Spinal cord (tissue), 10 donors: ENCODE results near the gene ALX4. TPM values are rescaled to one million over a fixed set of nuclear protein-coding genes. Genes with fewer than 3 reads are reported as not detected.

ENCODE experiments used
- DNase-seq, 6 donors: peaks; one replicate each; pipeline versions ENCODE4 v3.0.0 to v3.0.0-alpha.2; 2013 to 2015; ENCODE audit warnings: low spot score in 6 of 6, low read depth in 4 of 6
- H3K27ac ChIP-seq: one replicate; pipeline ENCODE4 v1.5.1; 2013; ENCODE audit warnings: low read depth, low read length, control low read depth
- H3K27me3 ChIP-seq: one replicate; pipeline ENCODE4 v1.6.1; 2013; ENCODE audit warnings: low read length; ENCODE audit not compliant: control insufficient read depth, insufficient read depth
- H3K36me3 ChIP-seq: one replicate; pipeline ENCODE4 v1.6.1; 2013; ENCODE audit warnings: low read length; ENCODE audit not compliant: control insufficient read depth, insufficient read depth
- H3K4me1 ChIP-seq: one replicate; pipeline ENCODE4 v1.6.1; 2013; ENCODE audit warnings: low read length; ENCODE audit not compliant: control insufficient read depth, insufficient read depth
- H3K4me3 ChIP-seq: one replicate; pipeline ENCODE4 v1.5.1; 2013; ENCODE audit warnings: low read depth, low read length, control low read depth
- H3K9me3 ChIP-seq: one replicate; pipeline ENCODE4 v1.6.1; 2013; ENCODE audit warnings: low read length; ENCODE audit not compliant: control insufficient read depth, insufficient read depth
- WGBS: methylation state at CpG from one replicate; pipeline ENCODE4 v1.1.5; 2013; ENCODE audit warnings: missing lambda C conversion rate; ENCODE audit not compliant: insufficient coverage; 5-methylcytosine and 5-hydroxymethylcytosine counted together
- long read RNA-seq, 4 donors: transcript quantifications; one replicate each; lab custom pipeline, GENCODE V29; 2026
- polyA plus RNA-seq, 2 donors: library from polyadenylated mRNA; unstranded; fragments of 120-200 nt; gene quantifications; one replicate each; pipeline ENCODE4 v1.2.1, GENCODE V29; 2013; ENCODE audit not compliant: insufficient read length in 2 of 2
- total RNA-seq, 2 donors: library from RNA; depleted of rRNA in 1 of 2; stranded (reverse); fragments of 120-200 nt in 1 of 2; fragments of >200 nt in 1 of 2; gene quantifications; one replicate each; pipeline versions ENCODE4 v1.2.3 to v1.2.4, GENCODE V29; 2013 to 2014
- donor health status: healthy.

The ALX4 gene
- total RNA-seq, result 1 to 10 TPM in 1 of 2 donors, under 1 TPM in 1; 0.30 to 8.6 TPM
- polyA plus RNA-seq, result under 1 TPM; 0.43 to 0.53 TPM
- long read RNA-seq, donor 1, result 0 reads
- long read RNA-seq, donor 2, result 0 reads
- long read RNA-seq, donor 3, result 0 reads
- long read RNA-seq, donor 4, result 0 reads

DNA sequence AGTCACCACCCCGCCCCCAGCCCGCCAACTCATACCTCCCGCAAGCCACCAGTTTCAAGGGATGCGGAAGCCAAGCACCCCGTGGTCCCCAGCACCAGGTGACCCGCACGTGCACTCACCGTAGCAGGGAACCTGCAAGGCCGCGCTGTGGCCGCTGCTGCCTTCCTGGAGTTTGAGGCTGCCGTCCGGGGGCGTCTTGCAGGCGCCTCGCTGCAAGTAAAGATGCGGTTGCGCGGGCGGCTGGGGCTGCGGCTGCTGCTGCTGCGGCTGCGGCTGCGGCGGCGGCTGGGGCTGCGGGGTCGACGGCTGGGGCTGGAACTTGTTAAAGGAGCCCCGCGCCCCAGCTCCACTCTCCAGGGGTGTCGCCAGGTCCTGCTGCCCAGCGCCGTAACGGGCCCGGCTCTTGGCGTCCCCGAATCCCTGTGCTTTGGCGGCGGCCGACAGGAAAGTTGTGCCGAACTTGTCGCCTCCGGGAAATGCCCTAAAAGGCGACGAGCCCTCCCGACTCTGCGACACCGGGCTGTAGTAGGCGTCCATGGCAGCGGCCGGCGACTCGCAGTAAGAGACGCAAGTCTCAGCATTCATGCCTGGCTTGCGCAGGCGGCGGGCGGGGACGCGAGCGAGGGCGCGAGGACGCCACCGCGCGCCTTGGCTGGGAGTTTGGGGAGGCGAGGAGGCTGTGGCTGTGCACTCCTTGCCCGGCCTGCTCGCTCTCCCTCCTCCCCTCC is at the start of gene ALX4:
Gene ALX4, minus strand, starts transcription at position 662 of the 728 bp plus-strand sequence. Its CDS starts 77 bp downstream, at position 585.
- H3K27ac ChIP-seq, result no peak within 1 kb of the TSS
- DNase-seq, result peak in 2 of 6 donors; percentile 59 to 74
- H3K27me3 ChIP-seq, result peaks cover 100% of the 10 kb centered on the region
- peaks cover 39% of the 10 kb centered on the region for H3K4me1 ChIP-seq
- WGBS, result under 1% methylated on average over 69 of the region's 71 CpGs
- H3K9me3 ChIP-seq, result no peaks in the 10 kb centered on the region
- no peaks in the 10 kb centered on the region for H3K36me3 ChIP-seq
- H3K4me3 ChIP-seq, result peak within 1 kb of the TSS; percentile 24

DNA sequence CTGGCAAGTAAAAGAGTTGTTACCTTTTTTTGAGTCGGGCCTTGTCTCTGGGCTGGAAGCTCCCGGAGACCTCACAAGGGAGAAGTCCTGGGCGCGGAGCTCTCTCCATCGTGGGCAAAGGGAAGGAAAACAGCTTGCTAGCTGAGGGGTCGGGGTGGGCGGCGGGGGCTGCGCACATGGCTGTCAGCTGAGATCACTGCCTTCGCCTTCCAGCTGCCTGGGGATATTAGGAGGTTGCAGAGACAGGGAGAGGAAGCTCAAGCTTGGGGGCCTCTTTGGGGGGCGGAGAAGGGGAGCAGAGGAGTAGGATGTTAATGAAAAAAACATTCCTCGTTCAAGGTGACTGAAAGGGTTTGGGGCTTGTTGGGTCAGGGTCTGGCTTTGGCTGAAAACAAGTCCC is 49.2 kb upstream of the ALX4 start:
- peaks cover 2% of the 10 kb centered on the region for H3K27me3 ChIP-seq
- no peak overlapping the region for H3K27ac ChIP-seq
- DNase-seq, result no peak
- no peaks in the 10 kb centered on the region for H3K36me3 ChIP-seq
- no peaks in the 10 kb centered on the region for H3K9me3 ChIP-seq
- 73% methylated on average over 11 of the region's 12 CpGs for WGBS
- H3K4me3 ChIP-seq, result no peak overlapping the region
- peaks cover 3% of the 10 kb centered on the region for H3K4me1 ChIP-seq

DNA sequence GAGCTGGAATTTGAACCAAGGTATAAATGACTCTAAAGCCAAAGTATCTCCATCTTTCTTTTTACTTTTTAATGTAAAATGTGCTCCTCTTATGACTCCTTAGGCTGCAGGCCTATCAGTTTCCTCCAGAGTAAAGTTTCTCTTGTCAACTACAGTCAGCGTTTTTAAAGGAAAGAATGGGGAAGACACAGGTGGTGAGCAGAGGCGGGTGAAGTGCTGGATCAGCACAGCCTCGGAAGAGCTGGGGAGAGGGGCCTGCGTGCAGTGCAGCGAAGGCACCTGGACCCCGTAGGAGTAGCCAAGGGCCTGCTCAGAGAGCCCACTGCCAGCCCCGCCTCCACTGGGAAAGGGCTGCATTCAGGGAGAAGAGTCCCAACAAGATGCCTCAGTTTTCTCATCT is 48.8 kb upstream of the ALX4 start:
- 74% methylated on average over 7 of the region's 7 CpGs for WGBS
- H3K4me1 ChIP-seq, result peaks cover 3% of the 10 kb centered on the region
- H3K27me3 ChIP-seq, result peaks cover 2% of the 10 kb centered on the region
- no peak overlapping the region for H3K27ac ChIP-seq
- no peak for DNase-seq
- no peak overlapping the region for H3K4me3 ChIP-seq
- no peaks in the 10 kb centered on the region for H3K36me3 ChIP-seq
- no peaks in the 10 kb centered on the region for H3K9me3 ChIP-seq

DNA sequence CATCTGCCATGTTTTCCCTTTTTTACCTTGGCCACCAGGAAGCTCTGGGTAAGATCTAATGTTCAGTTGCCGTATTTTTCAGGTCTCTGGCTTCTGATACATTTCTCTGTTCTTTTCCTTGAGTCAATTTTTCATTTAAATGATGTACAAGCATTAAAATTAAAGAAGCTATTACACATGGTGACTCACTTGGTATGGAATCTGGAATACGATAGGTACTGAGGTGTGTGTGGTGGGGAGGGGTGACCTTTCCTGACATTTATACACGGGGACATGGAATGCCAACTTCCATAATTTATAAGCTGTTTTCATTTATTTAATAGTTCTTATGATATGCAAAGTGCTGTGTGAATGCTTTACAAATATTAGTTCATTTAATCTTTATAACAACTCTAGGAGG is 47.8 kb upstream of the ALX4 start:
- Histone ChIP-seq H3K4me3 (no peak overlapping the region), H3K27ac (no peak overlapping the region), H3K27me3 (peaks cover 2% of the 10 kb centered on the region), H3K36me3 (no peaks in the 10 kb centered on the region), H3K9me3 (no peaks in the 10 kb centered on the region), H3K4me1 (peaks cover 3% of the 10 kb centered on the region)
- WGBS, result no CpG with 5 or more reads among the region's 3 CpGs
- no peak for DNase-seq

DNA sequence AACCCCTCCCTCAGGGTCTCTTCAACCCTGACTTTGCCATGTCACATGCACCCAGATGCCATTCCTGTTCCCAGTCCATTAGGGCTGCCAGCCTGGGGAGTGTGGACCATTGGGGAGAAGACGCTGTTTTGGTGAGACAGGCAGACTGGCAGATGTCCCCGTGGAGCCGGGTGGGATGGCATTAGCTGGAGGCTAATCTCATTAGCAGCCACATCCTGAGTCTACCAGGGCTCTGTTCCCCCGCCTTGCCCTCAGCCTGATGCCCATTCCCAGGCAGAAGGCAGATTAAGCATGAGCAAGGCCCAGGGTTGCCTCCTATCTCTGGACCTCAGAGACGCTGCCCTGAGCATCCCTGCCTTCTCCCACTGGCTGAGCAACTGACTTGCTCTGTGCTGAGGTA is 46.4 kb upstream of the ALX4 start:
- H3K4me3 ChIP-seq, result no peak overlapping the region
- no peak for DNase-seq
- no peaks in the 10 kb centered on the region for H3K36me3 ChIP-seq
- H3K27me3 ChIP-seq, result no peaks in the 10 kb centered on the region
- no peak overlapping the region for H3K27ac ChIP-seq
- no peaks in the 10 kb centered on the region for H3K9me3 ChIP-seq
- peaks cover 3% of the 10 kb centered on the region for H3K4me1 ChIP-seq
- WGBS, result 86% methylated on average over 5 of the region's 5 CpGs

DNA sequence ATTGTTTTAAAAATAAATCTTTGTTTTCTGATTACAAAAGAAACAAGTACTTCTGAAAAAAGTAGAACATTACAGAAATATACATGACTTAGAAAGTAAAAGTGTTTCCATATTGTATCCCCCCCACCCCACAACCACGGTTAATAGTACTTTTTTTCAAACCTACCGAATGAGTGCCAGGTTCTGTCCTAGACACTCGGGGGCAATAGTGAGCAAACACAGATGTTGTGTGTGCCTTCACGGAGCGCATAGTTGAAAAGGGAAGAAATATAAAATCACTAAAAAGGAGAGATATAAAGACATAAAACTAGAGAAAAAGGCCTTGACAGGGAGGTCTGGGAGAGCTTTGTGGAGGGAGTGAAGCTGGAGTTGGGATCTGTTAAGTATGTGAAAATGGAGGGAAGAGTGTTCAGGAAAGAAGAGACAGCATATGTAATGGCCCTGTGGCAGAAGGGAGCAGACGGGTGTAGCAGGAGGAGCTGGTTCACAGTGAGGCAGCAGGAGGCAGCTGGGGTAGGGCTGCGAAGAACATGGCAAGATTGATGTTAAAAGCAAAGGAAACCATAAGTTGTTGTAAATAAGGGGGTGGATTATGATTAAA is 42.1 kb upstream of the ALX4 start:
- Histone ChIP-seq H3K36me3 (no peaks in the 10 kb centered on the region), H3K27me3 (peaks cover 2% of the 10 kb centered on the region), H3K4me1 (no peaks in the 10 kb centered on the region), H3K27ac (no peak overlapping the region), H3K4me3 (no peak overlapping the region), H3K9me3 (no peaks in the 10 kb centered on the region)
- no peak for DNase-seq
- WGBS, result 80% methylated on average over 4 of the region's 7 CpGs

DNA sequence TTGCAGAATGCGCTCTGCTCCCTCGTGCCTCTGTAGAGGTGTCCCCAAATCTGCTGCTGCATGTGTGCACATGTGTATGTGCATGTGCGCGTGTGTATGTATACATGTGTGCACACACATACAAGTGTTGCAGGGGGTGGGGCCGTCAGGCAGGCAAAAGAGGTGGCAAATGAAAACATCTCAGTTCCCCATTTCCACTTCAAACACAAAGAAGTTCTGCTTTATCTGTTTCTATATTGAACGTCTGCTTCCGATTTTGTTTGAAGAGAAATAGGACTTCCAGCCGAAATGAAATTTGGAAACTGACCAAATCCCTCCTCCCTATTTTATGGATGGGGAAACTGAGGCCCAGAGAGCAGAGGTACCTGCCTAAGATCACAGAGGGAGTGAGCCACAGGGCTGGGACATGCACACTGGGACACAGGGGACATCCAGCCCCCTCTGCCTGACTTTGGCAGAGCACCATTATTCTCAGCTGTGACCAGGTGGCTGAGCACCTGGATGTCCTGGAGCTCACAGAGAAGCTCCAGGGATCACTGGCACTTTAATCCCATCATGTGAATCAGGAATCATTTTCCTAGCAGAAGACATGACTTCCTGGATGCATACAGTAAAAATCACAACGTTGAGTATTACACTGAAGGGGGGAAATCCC is 41.2 kb upstream of the ALX4 start:
- H3K36me3 ChIP-seq, result no peaks in the 10 kb centered on the region
- 95% methylated on average over 6 of the region's 9 CpGs for WGBS
- DNase-seq, result no peak
- peaks cover 2% of the 10 kb centered on the region for H3K27me3 ChIP-seq
- H3K9me3 ChIP-seq, result no peaks in the 10 kb centered on the region
- no peaks in the 10 kb centered on the region for H3K4me1 ChIP-seq
- H3K27ac ChIP-seq, result no peak overlapping the region
- no peak overlapping the region for H3K4me3 ChIP-seq

DNA sequence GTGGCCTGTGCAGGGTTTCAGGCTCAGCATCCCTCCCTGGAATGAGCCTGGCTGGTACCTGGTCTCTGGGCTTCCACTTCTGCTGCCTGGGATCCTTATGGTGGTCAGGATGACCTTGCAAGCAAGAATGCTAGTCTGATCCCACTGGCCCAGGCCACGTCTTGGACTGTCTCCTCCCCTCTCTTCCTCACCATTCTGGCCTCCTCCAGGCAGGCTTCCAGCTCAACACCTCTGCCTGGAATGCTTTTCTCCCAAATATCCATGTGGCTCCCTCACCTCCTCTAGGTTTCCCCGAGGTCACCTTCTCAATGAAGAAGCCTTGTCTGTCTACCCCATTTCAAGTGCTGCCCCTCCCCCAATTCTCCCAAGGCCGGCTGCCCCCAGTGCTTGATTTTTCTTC is 39.4 kb upstream of the ALX4 start:
- WGBS, result 73% methylated on average over 3 of the region's 3 CpGs
- Histone ChIP-seq H3K27ac (no peak overlapping the region), H3K9me3 (no peaks in the 10 kb centered on the region), H3K4me3 (no peak overlapping the region), H3K36me3 (no peaks in the 10 kb centered on the region), H3K4me1 (no peaks in the 10 kb centered on the region), H3K27me3 (peaks cover 2% of the 10 kb centered on the region)
- no peak for DNase-seq

DNA sequence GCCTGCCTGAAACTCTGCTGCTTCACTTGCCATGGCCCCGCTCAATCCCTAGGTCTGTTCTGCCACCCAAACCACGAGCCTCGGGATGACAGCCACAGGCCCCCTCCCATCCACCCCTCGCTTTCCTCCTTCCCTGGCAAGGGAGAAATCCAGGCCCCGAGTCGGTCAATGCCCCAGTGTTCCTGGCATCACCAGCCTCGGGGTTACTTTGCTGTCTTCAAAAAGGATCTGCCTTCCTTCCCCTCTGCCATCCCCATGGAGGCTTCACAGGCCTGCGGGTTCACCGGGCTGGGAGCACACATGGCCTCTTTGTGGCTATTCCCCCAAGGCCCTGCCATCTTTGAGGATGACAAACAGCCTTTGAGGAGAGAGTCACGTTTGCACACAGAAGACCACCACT is 38.8 kb upstream of the ALX4 start:
- Histone ChIP-seq H3K36me3 (no peaks in the 10 kb centered on the region), H3K4me1 (no peaks in the 10 kb centered on the region), H3K27ac (no peak overlapping the region), H3K27me3 (peaks cover 2% of the 10 kb centered on the region), H3K9me3 (no peaks in the 10 kb centered on the region), H3K4me3 (no peak overlapping the region)
- 60% methylated on average over 7 of the region's 10 CpGs for WGBS
- DNase-seq, result no peak
